Liver (tissue), 9 donors: Measurements from ENCODE around the gene PDE2A. TPM values are rescaled to one million over a fixed set of nuclear protein-coding genes. Genes with fewer than 3 reads are reported as not detected.

Experiments used
- DNase-seq: peaks from one replicate; pipeline ENCODE4 v3.0.0-alpha.2; 2017; ENCODE audit warnings: low spot score
- H3K27ac ChIP-seq, 2 donors: one replicate each; pipeline ENCODE4 v1.7.0; 2013; ENCODE audit warnings: inconsistent platforms in 2 of 2, low read length in 2 of 2, control low read depth in 1 of 2, low read depth in 1 of 2, mild to moderate bottlenecking in 1 of 2
- H3K27me3 ChIP-seq, 4 donors: one replicate each; pipeline versions ENCODE4 v1.6.1 to v1.7.0; 2013; ENCODE audit warnings: low read length in 3 of 4, inconsistent platforms in 1 of 4, mild to moderate bottlenecking in 1 of 4, moderate library complexity in 1 of 4; ENCODE audit not compliant: control insufficient read depth in 4 of 4, insufficient read depth in 4 of 4
- H3K36me3 ChIP-seq, 4 donors: one replicate each; pipeline versions ENCODE4 v1.6.1 to v1.7.0; 2013; ENCODE audit warnings: low read length in 3 of 4, mild to moderate bottlenecking in 3 of 4, low read depth in 1 of 4, moderate library complexity in 1 of 4; ENCODE audit not compliant: control insufficient read depth in 4 of 4, insufficient read depth in 3 of 4
- H3K4me1 ChIP-seq, 4 donors: one replicate each; pipeline versions ENCODE4 v1.6.1 to v1.7.0; 2013; ENCODE audit warnings: low read length in 3 of 4, mild to moderate bottlenecking in 3 of 4, moderate library complexity in 1 of 4; ENCODE audit not compliant: control insufficient read depth in 4 of 4, insufficient read depth in 4 of 4
- H3K4me3 ChIP-seq, 3 donors: one replicate each; pipeline versions ENCODE4 v1.6.1 to v1.7.0; 2013; ENCODE audit warnings: low read length in 3 of 3, control low read depth in 1 of 3, low read depth in 1 of 3, mild to moderate bottlenecking in 1 of 3
- H3K9ac ChIP-seq, 2 donors: one replicate each; pipeline ENCODE4 v1.7.0; 2013; ENCODE audit warnings: low read length in 2 of 2, mild to moderate bottlenecking in 2 of 2, moderate library complexity in 2 of 2, control low read depth in 1 of 2, low read depth in 1 of 2
- H3K9me3 ChIP-seq, 4 donors: one replicate each; pipeline versions ENCODE4 v1.6.1 to v1.7.0; 2013; ENCODE audit warnings: low read length in 3 of 4; ENCODE audit not compliant: control insufficient read depth in 4 of 4
- CTCF ChIP-seq: fragments of 150-350 bp; IDR thresholded peaks from 2 replicates; pipeline ENCODE4 v1.5.1; 2017; ENCODE audit warnings: improper control_type of control experiment, low read depth, low read length; ENCODE audit not compliant: missing input control
- EGR1 ChIP-seq, 2 donors: IDR thresholded peaks; 2 replicates each; pipeline ENCODE4 v1.6.1; 2016 to 2018; ENCODE audit warnings: antibody characterized with exemption in 2 of 2, low read depth in 2 of 2
- FOXA1 ChIP-seq: IDR thresholded peaks from 2 replicates; pipeline ENCODE4 v1.6.1; 2016; ENCODE audit warnings: antibody characterized with exemption
- HNF4A ChIP-seq, 2 donors: conservative IDR thresholded peaks; 2 replicates each; pipeline ENCODE4 v1.6.1; 2016; ENCODE audit warnings: antibody characterized with exemption in 2 of 2, mild to moderate bottlenecking in 2 of 2
- HNF4G ChIP-seq: IDR thresholded peaks from 2 replicates; pipeline ENCODE4 v1.6.1; 2016; ENCODE audit warnings: antibody characterized with exemption
- JUND ChIP-seq, 2 donors: IDR thresholded peaks; 2 replicates each; pipeline ENCODE4 v1.6.1; 2016; ENCODE audit warnings: antibody characterized with exemption in 2 of 2
- MAX ChIP-seq: IDR thresholded peaks from 2 replicates; pipeline ENCODE4 v1.6.1; 2016; ENCODE audit warnings: antibody characterized with exemption
- RAD21 ChIP-seq, 2 donors: IDR thresholded peaks; 2 replicates each; pipeline ENCODE4 v1.6.1; 2016; ENCODE audit warnings: antibody characterized with exemption in 2 of 2, mild to moderate bottlenecking in 2 of 2
- REST ChIP-seq: IDR thresholded peaks from 2 replicates; pipeline ENCODE4 v1.6.1; 2016; ENCODE audit warnings: antibody characterized with exemption, mild to moderate bottlenecking
- TAF1 ChIP-seq: conservative IDR thresholded peaks from 2 replicates; pipeline ENCODE4 v1.6.1; 2016; ENCODE audit warnings: antibody characterized with exemption, mild to moderate bottlenecking
- ZBTB33 ChIP-seq: IDR thresholded peaks from 2 replicates; pipeline ENCODE4 v1.6.1; 2016; ENCODE audit warnings: antibody characterized with exemption
- WGBS: extraction: QIAGEN DNeasy Blood & Tissue Kit; methylation state at CpG from one replicate; pipeline ENCODE4 v1.1.7; 2013; 5-methylcytosine and 5-hydroxymethylcytosine counted together
- polyA plus RNA-seq, 2 donors: library from polyadenylated mRNA; stranded (reverse) in 1 of 2; unstranded in 1 of 2; fragments of 200-250 nt in 1 of 2; fragments of >200 nt in 1 of 2; fragmentation: Nextera tagmentation in 1 of 2; extraction: Ambion mirVana in 1 of 2; gene quantifications; one replicate each; pipeline versions ENCODE4 v1.2.1 to v1.2.3, GENCODE V29; 2013 to 2015
- total RNA-seq, 2 donors: library from RNA; depleted of rRNA; stranded (reverse); fragments of >200 nt; gene quantifications; one replicate each; pipeline ENCODE4 v1.2.3, GENCODE V29; 2014
- donor health status: healthy.
- donor health status: healthy.
- donor health status: healthy.
- donor health status: healthy.
- donor health status: healthy.

Gene PDE2A
- total and polyA plus RNA-seq, 4 donors, result 4.3 to 32.8 (median 12.9) TPM

- 87% methylated on average over 2 of the region's 2 CpGs for WGBS
These were observed 137.2 kb downstream of the PDE2A start for GRCh38 chr11:72537051-72537450.

More at GRCh38 chr11:72537051-72537450, 137.2 kb downstream of the PDE2A start:
- Histone ChIP-seq H3K4me3 (no peak overlapping the region), H3K36me3 (no peaks in the 10 kb centered on the region), H3K27ac (no peak overlapping the region), H3K9ac (no peak overlapping the region), H3K9me3 (no peaks in the 10 kb centered on the region), H3K4me1 (no peaks in the 10 kb centered on the region), H3K27me3 (peaks cover 0 to 4% (median 0%) of the 10 kb centered on the region in 4 donors)
- TF ChIP-seq CTCF, result no peak
- no peak for TF ChIP-seq FOXA1
- no peak for TF ChIP-seq HNF4A (conservative IDR thresholded peaks at IDR 0.05)
- TF ChIP-seq EGR1 (IDR thresholded peaks at IDR 0.05; ENCODE audit: low read depth in 2 of 2), result no peak
- TF ChIP-seq TAF1, result no peak
- TF ChIP-seq REST, result no peak
- TF ChIP-seq MAX, result no peak
- no peak for TF ChIP-seq JUND (IDR thresholded peaks at IDR 0.05)
- no peak for TF ChIP-seq RAD21 (IDR thresholded peaks at IDR 0.05)
- no peak for TF ChIP-seq ZBTB33
- TF ChIP-seq HNF4G, result no peak
- DNase-seq, result no peak
